IPS-20b (cell line): Measurements from ENCODE around the gene ACP3.
"Not testable (repeated sequence)": the region's sequence is repeated elsewhere in the genome, so short reads cannot be mapped to it uniquely, and the experiment has no call there.

Experiments
- H3K27ac ChIP-seq: one replicate; pipeline ENCODE4 v1.5.1; 2013; ENCODE audit warnings: low read length
- H3K27me3 ChIP-seq: 2 replicates; pipeline ENCODE4 v1.6.1; 2013; ENCODE audit warnings: mild to moderate bottlenecking, low read length, inconsistent platforms; ENCODE audit not compliant: insufficient read depth
- H3K36me3 ChIP-seq: 2 replicates; pipeline ENCODE4 v1.6.1; 2013; ENCODE audit warnings: low read depth, mild to moderate bottlenecking, inconsistent platforms, low read length, moderate library complexity; ENCODE audit not compliant: insufficient read depth
- H3K4me1 ChIP-seq: 2 replicates; pipeline ENCODE4 v1.6.1; 2013; ENCODE audit warnings: mild to moderate bottlenecking, control low read depth, inconsistent platforms, low read length, moderate library complexity; ENCODE audit not compliant: insufficient read depth
- H3K4me3 ChIP-seq: 2 replicates; pipeline ENCODE4 v1.5.1; 2013; ENCODE audit warnings: mild to moderate bottlenecking, low read length, inconsistent platforms
- H3K9ac ChIP-seq: 2 replicates; pipeline ENCODE4 v1.6.1; 2013; ENCODE audit warnings: low read depth, mild to moderate bottlenecking, inconsistent platforms, low read length, moderate library complexity
- H3K9me3 ChIP-seq: 2 replicates; pipeline ENCODE4 v1.6.1; 2013; ENCODE audit warnings: mild to moderate bottlenecking, low read depth, low read length, inconsistent platforms; ENCODE audit not compliant: insufficient read depth

Gene ACP3

DNA sequence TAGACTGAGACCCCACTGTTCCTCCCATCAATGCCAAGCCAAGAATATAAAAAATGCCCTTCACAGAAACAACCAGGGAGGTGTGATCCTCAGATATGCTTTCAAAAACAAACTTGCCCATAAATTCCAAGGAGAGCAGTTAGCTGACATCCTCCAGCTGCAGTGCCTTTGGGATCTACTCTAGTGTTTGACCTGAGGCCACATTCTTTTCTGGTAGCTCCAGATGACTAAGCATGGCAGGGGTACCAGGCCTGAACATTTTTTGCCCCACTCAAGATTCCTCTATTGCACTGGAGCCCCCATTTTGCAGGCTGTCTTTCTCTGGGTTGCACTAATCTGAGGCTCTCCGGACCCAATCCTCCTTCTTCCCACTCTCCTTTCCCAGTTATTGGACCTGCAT, 27.9 kb upstream of the ACP3 start:
- H3K27ac ChIP-seq, result no peak overlapping the region
- H3K9me3 ChIP-seq, result no peaks in the 10 kb centered on the region
- no peaks in the 10 kb centered on the region for H3K36me3 ChIP-seq
- no peaks in the 10 kb centered on the region for H3K27me3 ChIP-seq
- H3K9ac ChIP-seq, result no peak overlapping the region
- no peak overlapping the region for H3K4me3 ChIP-seq
- H3K4me1 ChIP-seq, result peaks cover 12% of the 10 kb centered on the region; the same call in 1 of the 2 replicates

DNA sequence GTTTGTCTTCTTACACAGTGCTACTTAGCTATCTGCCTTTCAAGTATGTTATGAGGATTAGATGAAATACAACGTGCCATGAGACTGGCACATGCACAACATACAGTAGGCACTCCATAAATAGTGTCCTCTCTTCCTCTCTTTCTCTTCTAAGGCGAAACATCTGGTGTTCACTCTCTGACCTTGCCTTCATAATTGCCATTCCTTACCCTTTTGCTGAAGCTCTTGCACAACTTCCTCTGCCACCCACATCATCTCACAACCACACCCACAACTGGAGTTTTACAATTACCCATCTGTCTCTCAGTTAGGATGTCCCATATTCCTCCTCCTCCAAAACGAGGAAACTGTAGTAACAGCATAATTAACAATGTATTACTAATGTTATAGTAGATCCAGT, 26.4 kb upstream of the ACP3 start:
- Histone ChIP-seq H3K27ac (no peak overlapping the region), H3K27me3 (no peaks in the 10 kb centered on the region), H3K36me3 (no peaks in the 10 kb centered on the region), H3K9ac (no peak overlapping the region), H3K4me3 (no peak overlapping the region), H3K4me1 (peaks cover 5% of the 10 kb centered on the region; the same call in 1 of the 2 replicates), H3K9me3 (no peaks in the 10 kb centered on the region)

DNA sequence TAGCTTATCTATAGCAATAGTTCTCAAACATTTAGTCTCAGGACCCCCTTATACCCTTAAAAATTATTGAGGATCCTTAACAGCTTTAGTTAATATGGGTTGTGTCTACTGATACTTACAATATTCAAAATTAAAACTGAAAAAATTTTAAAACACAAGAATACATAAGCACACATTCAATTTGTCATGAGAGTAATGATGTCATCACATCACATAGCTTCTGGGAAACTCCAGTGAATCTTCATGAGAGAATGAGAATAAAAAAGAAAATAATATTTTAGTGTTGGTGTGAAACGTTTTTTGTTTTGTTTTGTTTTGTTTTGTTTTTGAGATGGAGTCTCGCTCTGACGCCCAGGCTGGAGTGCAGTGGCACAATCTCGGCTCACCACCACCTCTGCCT, 25.2 kb upstream of the ACP3 start:
- no peaks in the 10 kb centered on the region for H3K36me3 ChIP-seq
- peaks cover 3% of the 10 kb centered on the region; the same call in 1 of the 2 replicates for H3K4me1 ChIP-seq
- no peak overlapping the region for H3K27ac ChIP-seq
- H3K27me3 ChIP-seq, result no peaks in the 10 kb centered on the region
- H3K9ac ChIP-seq, result no peak overlapping the region
- H3K9me3 ChIP-seq, result peaks cover 6% of the 10 kb centered on the region; the same call in 1 of the 2 replicates
- H3K4me3 ChIP-seq, result no peak overlapping the region

DNA sequence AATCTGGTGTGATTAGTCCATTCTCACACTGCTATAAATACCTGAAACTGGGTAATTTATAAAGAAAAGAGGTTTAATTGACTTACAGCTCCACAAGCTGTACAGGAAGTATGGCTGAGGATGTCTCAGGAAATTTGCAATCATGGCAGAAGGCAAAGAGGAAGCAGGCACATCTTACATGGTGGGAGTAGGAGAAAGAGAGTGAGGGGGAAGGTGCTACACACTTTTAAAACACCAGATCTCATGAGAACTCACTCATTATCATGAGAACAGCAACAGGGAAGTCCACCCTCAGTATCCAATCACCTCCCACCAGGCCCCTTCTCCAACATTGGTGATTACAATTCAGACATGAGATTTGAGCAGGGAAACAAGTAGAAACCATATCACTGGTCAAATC, 24.0 kb upstream of the ACP3 start:
- Histone ChIP-seq H3K9ac (no peak overlapping the region), H3K9me3 (peaks cover 6% of the 10 kb centered on the region; the same call in 1 of the 2 replicates), H3K4me1 (peaks cover 3% of the 10 kb centered on the region; the same call in 1 of the 2 replicates), H3K4me3 (no peak overlapping the region), H3K27me3 (no peaks in the 10 kb centered on the region), H3K36me3 (no peaks in the 10 kb centered on the region), H3K27ac (no peak overlapping the region)

DNA sequence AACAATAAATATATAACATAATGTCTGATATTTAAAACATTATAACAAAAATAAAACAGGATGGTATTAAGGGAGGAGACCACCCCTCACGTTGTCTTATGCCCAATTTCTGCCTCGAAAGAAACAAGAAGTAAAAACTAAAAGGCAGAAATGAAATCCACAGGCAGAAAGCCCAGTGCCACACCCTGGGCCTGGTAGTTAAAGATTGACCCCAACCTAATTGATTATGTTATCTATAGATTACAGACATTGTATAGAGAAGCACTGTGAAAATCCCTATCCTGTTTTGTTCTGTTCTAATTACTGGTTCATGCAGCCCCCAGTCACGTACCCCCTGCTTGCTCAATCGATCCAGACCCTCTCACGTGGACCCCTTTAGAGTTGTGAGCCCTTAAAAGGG, 22.3 kb upstream of the ACP3 start:
- Histone ChIP-seq H3K4me3 (no peak overlapping the region), H3K36me3 (no peaks in the 10 kb centered on the region)

DNA sequence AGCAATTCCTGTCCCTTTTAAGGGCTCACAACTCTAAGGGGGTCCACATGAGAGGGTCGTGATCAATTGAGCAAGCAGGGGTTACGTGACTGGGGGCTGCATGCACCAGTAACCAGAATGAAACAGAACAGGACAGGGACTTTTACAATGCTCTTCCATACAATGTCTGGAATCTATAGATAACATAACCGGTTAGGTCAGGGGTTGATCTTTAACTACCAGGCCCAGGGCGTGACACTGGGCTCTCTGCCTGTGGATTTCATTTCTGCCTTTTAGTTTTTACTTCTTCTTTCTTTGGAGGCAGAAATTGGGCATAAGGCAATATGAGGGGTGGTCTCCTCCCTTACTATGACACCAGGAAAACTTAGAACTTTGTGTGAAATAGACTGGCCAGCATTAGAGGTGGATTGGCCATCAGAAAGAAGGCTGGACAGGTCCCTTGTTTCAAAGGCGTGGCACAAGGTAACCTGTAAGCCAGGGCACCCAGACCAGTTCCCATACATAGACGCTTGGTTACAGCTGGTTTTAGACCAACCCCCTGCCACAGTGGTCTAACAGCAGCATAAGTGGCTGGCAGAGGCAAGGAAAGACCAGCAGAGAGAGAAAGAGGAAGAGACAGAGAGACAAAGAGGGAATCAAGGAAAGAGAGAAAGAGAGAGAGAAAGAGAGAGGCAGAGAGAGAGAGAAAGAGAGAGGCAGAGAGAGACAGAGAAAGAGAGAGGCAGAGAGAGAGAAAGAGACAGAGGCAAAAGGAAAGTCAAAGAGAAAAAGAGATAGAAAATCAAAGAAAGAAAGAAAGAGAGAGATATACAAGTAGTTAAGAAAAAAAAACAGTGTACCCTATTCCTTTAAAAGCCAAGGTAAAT, 13.6 kb upstream of the ACP3 start:
- H3K36me3 ChIP-seq, H3K9ac ChIP-seq, H3K27ac ChIP-seq, H3K4me3 ChIP-seq, H3K4me1 ChIP-seq, H3K27me3 ChIP-seq: not testable (repeated sequence)
- H3K9me3 ChIP-seq, result peaks cover 23% of the 10 kb centered on the region

More for the DNA sequence above, 22.3 kb upstream of the ACP3 start:
- no peaks in the 10 kb centered on the region for H3K27me3 ChIP-seq
- H3K9me3 ChIP-seq, result peaks cover 6% of the 10 kb centered on the region; the same call in 1 of the 2 replicates
- H3K27ac ChIP-seq, result no peak overlapping the region
- H3K4me1 ChIP-seq, result peaks cover 3% of the 10 kb centered on the region; the same call in 1 of the 2 replicates
- H3K9ac ChIP-seq, result no peak overlapping the region

DNA sequence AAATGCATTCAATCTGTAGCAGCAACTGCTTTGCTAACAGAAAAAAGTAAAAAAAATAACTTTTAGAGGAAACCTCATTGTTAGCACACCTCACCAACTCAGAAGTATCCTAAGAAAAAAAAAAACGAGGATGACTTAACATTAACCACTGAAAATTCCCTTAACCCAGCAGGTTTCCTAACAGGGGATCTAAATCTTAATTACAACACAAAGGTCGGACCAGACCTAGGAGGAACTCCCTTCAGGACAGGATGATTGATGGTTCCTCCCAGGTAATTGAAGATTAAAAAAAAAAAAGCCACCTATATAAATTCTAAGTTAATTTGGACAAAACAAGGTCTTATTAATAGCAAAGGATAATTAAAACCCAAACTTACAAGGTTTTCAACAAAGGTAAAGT, 12.9 kb upstream of the ACP3 start:
- H3K4me1 ChIP-seq, H3K4me3 ChIP-seq, H3K27me3 ChIP-seq, H3K36me3 ChIP-seq, H3K27ac ChIP-seq, H3K9ac ChIP-seq: not testable (repeated sequence)
- peaks cover 23% of the 10 kb centered on the region for H3K9me3 ChIP-seq

DNA sequence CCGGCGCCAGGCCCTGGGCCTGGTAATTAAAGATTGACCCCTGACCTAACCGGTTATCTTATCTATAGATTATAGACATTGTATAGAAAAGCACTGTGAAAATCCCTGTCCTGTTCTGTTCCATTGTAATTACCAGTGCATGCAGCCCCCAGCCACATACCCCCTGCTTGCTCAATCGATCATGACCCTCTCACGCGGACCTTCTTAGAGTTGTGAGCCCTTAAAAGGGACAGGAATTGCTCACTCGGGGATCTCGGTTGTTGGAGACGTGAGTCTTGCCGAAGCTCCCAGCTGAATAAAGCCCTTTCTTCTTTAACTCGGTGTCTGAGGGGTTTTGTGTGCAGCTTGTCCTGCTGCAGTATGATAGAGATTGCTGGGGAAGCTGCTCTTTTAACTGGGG, 7.2 kb upstream of the ACP3 start:
- H3K4me3 ChIP-seq, H3K27ac ChIP-seq, H3K9me3 ChIP-seq, H3K9ac ChIP-seq, H3K36me3 ChIP-seq, H3K27me3 ChIP-seq, H3K4me1 ChIP-seq: not testable (repeated sequence)

DNA sequence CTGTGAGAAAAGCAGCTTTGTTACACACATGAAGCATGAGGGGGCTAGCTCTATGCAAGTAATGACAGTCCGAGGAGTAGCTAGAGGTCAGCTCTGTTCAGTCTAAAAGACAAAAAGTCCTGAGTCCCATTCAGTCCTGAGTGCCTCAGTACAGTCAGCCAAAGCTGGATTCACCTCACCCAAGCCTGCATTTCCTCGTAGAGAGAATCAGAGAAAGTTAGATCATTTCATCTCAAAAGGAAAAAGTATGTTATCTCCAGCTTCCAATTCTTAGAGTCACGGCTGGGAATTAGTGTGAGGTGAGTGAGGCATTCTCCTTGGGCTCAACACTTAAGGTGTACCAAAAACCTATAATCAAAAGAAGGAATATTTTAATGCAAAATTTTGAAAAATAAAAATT, 5.9 kb upstream of the ACP3 start:
- no peaks in the 10 kb centered on the region for H3K9me3 ChIP-seq
- no peaks in the 10 kb centered on the region for H3K27me3 ChIP-seq
- no peak overlapping the region for H3K27ac ChIP-seq
- H3K36me3 ChIP-seq, result no peaks in the 10 kb centered on the region
- no peaks in the 10 kb centered on the region for H3K4me1 ChIP-seq
- H3K4me3 ChIP-seq, result no peak overlapping the region
- H3K9ac ChIP-seq, result no peak overlapping the region

DNA sequence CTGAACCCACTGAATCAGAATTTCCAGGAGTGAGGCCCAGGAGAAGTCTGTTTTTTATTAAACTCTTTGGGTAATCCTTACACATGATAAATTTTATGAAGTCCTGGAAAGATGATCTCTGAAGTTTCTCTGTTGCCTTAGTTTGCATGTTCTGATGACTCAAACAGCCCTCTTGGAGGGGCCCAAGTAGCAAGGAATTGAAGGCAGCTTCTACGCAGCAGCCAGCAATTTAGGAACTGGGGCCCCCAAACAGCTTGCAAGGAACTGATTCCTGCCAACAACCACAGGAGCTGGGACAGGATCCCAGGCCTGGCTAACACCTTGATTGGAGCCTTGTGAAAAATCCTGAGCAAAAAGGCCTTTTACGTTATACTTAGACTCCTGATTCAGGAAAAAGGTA, 5.4 kb upstream of the ACP3 start:
- Histone ChIP-seq H3K9ac (no peak overlapping the region), H3K36me3 (no peaks in the 10 kb centered on the region), H3K27ac (no peak overlapping the region), H3K4me1 (no peaks in the 10 kb centered on the region), H3K4me3 (no peak overlapping the region), H3K27me3 (no peaks in the 10 kb centered on the region), H3K9me3 (no peaks in the 10 kb centered on the region)

DNA sequence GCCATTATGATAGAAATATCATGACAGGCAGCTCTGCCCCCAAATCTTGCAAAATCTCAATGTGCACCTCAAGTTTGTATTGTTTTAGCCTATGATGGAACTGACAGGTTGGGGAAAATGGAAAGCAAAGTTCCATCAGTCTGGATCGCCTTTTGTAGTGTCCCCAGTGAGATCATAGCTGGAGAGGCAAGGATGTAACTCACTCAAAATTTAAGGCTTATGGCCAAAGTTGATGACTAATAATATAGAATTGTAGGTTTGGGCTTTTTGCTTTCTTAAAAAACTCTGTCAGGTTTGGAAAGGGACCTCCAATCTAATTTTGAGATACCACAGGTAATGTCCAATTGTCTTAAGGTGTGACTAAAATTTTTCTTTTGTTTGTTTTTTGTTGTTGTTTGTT, 1.4 kb upstream of the ACP3 start:
- H3K36me3 ChIP-seq, result no peaks in the 10 kb centered on the region
- H3K4me1 ChIP-seq, result peaks cover 26% of the 10 kb centered on the region; the same call in 1 of the 2 replicates
- no peak overlapping the region for H3K27ac ChIP-seq
- H3K9me3 ChIP-seq, result no peaks in the 10 kb centered on the region
- H3K9ac ChIP-seq, result no peak overlapping the region
- H3K27me3 ChIP-seq, result no peaks in the 10 kb centered on the region
- no peak overlapping the region for H3K4me3 ChIP-seq

DNA sequence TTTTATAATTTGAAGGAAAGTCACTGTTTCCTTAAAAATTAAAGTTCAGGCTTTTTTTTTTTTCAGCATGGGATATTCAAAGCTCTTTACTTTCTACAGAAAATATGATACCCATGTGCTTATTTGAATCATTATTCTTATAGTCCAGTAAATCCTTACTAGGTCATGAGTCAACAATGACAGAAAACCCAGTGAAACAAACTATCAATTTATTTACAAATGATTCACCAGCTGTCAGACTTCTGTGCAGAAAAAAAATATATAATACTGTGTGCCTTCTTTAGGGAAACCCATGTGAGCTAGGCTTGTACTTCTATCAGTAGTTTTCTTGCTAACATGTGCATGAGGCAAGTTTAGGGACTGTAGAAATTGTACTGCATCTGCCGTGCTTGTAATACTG, 1.2 kb downstream of the ACP3 start:
- Histone ChIP-seq H3K36me3 (no peaks in the 10 kb centered on the region), H3K9ac (no peak overlapping the region), H3K4me1 (peaks cover 26% of the 10 kb centered on the region; the same call in 1 of the 2 replicates), H3K27me3 (no peaks in the 10 kb centered on the region), H3K4me3 (no peak overlapping the region), H3K9me3 (no peaks in the 10 kb centered on the region), H3K27ac (no peak overlapping the region)
